ENCODE measurements around the gene SF3B4. TPM values are rescaled to one million over a fixed set of nuclear protein-coding genes. Genes with fewer than 3 reads are reported as not detected.

The SF3B4 gene
- polyA plus RNA-seq, 1 donor, result 32.3 TPM

DNA sequence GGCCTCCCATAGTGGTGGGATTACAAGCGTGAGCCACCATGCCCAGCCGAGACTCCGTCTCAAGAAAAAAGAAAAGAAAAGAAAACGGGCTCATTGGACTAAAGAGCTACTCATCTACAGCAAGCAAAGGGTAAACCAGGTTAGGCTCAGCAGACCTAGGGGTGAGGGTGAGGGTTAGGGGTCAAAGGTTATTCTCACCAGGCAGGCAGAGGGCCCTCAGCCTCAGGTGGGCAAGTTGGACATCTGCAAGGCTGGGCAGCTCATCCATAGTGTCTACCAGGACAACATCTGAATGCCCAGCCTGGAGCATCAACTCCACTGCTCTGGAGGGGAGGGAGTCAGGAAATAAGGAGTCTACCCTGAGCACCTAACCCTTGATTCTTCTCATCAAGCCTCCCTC is 5.6 kb upstream of the SF3B4 start:
- no peak for DNase-seq (ENCODE audit: low read depth)

DNA sequence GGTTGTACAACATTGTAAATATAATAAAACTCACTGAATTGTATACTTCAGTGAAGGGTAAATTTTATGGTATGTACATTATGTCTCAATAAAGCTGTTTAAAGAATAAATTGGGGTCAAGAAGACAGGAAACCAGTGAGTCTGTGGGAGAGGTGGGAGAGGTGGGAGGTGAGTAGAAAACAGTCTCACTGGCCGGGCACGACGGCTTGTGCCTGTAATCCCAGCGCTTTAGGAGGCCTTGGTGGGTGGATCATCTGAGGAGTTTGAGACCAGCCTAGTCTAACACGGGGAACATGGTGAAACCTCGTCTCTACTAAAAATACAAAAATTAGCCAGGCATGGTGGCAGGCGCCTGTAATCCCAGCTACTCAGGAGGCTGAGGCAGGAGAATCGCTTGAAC is 4.9 kb upstream of the SF3B4 start:
- DNase-seq (ENCODE audit: low read depth), result no peak

DNA sequence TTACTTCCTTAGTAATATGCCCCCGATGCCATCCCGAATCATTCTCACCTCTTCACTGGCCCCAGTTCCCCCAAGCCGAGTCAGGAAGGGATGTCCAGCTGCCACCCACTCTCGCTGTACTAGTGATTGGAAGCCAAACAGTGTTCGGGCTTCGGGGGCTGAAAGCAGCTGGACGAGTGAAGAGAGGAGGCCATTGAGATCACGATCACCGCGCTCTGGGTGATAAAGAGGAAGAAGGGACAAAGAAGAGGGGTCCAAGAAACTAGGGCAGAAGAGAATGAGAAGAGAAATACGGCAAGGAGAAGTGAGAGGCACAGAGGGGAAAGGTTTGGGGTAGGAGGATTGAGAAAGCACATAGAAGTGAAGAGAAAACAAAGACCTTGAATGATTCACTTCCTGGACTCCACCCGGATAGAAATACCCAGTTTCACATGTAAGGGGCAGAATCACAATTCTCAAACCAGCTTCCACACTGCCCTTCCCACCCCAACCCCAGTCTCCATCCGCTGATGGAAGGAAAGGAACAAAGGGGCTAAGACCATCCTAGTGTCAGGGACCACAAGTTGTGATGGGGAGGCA is 3.7 kb upstream of the SF3B4 start:
- DNase-seq (ENCODE audit: low read depth), result no peak

DNA sequence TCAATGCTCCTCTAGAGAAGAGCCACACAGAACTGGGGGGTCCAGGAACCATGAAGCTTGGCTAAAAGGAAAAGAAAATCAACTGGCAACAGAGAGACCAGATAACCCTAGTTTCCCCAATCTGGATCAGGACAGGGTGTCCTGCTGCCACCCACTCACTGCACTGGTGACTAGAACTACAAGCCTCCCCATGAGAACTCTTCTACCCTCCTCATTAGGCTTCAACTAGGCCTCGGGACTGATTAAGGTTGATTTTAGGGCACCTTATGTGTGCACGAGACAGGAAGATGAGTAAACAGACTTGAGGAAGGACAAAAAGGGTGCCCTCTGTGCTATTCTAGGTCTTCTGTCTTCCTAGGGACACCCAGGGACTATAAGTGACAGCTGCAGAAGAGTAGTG is 2.3 kb upstream of the SF3B4 start:
- no peak for DNase-seq (ENCODE audit: low read depth)

DNA sequence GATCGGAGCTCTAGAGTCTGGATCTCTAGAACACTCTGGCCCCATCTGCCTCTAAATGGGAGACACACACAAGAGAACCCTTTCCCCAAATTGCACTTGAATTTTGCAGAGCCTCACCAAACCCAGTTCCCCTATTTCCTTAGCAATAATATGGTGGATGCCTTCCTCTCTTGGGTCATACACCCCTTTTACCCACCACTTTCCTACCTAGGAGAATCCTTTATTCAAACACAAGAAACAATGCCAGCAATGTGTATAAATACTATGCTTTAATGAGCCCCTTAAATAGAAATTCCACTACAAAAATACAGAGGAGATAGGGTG is 760 bp upstream of the SF3B4 start:
- DNase-seq (ENCODE audit: low read depth), result no peak

DNA sequence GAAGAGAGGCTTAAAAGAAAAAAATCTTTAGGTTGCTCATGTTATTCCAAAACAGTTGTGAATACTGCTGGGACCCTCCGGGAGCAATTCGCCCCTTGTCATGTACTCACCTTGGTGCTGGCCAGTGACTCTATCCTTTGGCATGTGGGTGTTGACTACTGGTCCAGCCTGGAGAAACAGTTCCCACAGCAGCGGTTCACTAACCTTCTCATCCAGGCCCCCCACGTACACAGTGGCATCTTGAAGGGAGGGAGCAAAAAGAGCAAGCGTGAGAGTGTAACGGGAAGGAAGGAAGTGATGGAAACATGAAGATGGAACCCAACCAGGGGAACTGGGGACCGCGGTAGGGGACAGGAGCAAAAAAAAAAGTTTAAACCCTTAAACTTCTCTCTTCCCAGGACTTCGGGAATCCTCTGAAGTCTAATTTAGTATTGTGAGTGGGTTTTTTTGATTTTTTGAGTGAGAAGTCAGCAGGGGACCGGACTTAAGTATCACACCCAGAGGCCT is 494 bp downstream of the SF3B4 start:
- DNase-seq (ENCODE audit: low read depth), result no peak

DNA sequence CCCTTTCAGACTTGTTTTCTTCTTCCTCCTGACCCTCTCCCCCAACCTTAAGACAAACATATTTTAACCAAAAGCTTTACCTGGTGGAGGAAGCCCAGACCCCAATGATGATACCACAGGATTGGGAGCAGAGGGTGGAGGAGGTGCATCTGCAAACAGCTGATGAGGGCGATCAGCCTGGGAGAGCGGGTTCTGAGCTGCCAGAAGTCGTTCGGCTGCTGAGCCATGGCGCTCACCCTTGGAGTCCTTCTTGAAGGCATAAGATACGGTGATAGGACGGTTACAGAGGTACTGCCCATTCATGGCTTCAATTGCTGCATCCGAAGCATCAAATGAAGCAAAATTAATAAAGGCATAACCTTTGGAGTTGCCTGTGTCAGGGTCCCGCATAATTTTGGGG is 1.3 kb downstream of the SF3B4 start:
- no peak for DNase-seq (ENCODE audit: low read depth)

DNA sequence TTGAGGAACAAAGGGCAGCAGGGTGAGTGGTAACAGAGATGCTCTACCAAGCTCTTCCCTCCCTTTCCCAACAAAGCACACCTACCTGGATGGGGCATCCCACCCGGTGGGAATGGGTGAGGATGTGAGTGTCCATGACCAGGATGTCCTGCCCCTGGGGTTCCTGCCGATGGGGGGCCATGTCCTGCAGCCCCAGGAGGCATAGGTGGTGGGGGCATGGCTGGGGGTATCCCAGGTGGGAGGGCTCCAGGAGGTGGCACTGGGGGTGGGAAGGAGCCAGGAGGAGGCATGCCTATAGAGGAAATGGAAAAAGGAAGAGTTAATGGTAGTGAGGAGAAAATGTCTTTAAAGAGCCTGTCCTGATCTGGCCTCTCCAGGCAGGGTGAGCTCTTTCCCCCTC is 1.9 kb downstream of the SF3B4 start:
- DNase-seq (ENCODE audit: low read depth), result no peak

DNA sequence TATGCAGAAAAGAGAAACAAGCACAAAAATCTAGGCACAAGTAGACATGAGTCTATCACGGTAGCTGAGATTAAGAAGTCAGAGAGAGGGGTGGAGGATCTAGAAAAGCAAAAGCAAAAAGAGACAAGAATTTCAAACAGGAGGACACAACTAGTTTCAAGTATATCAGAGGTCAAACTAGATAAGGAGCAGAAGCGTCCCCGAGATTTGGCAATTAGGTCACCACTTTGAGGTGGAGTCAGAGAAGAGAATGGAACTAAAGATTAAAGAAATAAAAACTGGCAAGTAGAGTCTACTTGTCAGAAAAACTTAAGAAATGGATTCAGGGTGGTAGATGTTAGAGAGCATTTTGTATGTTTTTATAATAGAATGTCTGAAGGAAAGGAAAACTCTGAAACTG is 2.3 kb downstream of the SF3B4 start:
- DNase-seq (ENCODE audit: low read depth), result no peak

DNA sequence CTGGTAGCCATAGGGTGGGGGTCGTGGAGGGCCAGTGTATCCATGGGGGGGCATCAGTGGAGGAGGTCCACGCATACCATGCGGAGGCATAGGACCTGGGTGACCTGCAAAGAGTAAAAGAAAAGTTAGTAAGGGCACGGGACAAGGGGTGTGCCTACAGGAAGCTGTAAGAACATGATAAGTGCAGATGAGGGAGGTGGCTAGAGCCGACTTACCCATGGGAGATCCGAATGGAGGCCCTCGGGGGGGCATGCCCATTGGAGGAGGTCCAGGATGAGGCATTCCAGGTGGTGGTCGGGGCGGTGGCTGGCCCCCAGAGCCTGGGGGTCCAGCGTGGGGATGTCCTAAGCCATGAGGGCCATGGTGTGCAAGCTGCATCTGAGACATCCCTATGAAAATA is 4.0 kb downstream of the SF3B4 start:
- DNase-seq (ENCODE audit: low read depth), result no peak

DNA sequence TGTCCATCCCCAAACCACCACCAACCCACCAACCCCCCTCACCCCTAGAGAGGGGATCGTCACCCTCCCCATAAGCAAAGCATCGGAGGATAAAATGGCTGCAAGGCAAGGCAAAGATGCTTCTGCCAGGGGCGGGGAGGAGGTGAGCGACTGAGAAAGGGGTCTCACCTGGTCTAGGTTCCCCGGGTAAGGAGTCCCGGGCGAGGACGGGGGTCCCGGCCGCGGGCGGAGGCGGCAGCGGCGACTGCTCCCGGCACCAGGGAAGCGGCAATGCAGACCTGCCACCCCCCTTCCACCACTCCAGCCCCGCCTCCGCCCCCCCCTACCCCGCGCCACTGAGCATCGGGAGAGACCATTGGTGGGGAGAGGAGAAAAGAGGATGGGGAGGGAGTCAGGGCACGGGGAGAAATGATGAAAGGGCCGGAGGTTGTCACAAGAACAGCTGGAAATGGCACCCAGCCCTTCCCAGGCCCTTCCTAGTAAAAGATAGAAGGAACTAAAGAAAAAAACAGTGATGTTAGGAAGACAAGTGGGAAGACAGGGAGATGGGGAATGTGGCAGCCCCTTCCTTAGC is 9.9 kb downstream of the SF3B4 start, which contains the start of gene SV2A:
SV2A (minus strand) TSS at position 274 of the 574 bp plus-strand sequence. CDS start 4,004 bp downstream, outside the sequence.
- no peak for DNase-seq (ENCODE audit: low read depth)

DNA sequence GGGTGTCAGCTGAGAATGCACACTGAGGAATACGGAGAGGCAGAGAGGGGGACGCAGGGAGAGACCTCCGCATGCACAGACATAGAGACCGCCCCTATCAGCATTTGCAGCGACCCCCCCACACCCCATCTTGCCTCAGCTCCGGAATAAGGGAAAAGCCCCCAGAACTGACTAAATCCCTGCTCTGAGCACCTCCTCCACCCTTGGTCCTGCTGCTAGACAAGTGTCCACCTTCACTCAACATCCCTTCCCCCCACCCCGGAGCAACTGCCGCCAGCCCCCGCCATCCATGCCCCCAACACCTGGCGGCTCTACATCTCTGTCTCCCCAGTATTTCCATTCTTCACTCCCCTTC is 10.7 kb downstream of the SF3B4 start:
- no peak for DNase-seq (ENCODE audit: low read depth)

DNA sequence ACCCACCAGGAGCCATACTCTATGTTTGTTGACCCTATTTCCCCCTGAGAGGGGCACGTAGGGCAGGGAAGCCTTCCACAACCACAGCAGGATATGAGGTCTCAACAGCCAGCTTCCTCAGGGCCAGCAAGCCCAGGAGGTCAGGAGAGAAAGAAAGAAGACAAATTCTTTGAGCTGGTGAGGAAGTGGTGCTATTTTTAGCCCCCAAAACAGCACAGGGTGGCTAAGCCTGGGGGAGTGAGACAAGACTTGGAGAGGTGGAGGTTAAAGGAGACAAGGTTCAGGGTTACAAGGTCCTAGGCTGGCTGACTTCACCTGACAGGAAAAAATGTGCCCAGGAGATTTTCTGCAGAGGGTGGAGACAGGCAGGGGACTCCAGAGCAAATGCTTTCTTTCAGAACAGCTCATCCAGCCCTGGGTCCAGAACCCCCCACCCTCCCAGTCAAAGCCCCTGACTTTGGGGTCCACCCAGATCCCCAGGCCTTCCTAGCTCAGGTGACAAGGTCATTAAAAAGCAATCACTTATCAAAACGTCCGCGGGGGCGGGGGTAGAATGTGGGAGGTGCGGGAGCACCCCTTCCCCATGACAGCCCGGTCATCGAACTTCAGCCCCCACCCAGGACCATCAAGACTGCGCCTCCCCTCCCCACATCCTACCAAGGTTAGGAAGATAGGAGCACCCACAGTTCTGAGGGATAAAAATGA is 11.3 kb downstream of the SF3B4 start:
- no peak for DNase-seq (ENCODE audit: low read depth)

DNA sequence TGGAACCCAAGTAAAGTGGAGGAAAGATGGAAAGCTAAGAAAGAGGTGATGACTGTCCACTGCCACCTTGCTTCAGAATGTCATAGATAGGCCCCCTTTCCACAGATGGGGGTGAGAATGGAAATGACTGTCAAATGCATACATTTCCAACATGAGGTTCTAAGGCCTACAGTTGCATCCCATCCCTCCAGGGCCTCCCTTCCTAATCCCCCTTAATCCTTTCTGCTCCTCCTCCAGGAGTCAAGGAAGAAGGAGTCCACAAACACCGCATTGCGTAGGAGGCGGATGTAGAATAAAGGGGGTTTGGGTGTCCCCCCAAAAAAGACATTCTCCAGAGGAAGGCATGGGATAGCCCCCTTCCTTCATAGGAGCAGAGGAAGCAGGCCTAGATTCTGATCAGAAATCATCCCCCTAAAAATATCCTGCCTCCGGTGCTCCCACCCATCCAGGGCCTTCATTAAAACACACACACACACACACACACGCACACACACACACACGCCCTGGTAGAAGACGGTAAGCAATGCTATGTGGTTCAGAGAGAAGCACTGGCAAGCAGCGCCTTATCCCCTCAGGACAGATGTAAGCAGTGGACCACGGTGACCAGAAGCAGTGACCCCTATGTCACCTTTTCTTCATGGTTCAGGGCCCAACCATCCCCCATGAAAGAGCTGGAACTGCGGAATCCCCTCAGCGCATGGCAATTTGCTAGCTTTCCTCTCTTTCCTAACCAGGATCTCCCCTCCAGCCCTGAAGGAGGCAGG is 12.0 kb downstream of the SF3B4 start:
- DNase-seq (ENCODE audit: low read depth), result no peak

DNA sequence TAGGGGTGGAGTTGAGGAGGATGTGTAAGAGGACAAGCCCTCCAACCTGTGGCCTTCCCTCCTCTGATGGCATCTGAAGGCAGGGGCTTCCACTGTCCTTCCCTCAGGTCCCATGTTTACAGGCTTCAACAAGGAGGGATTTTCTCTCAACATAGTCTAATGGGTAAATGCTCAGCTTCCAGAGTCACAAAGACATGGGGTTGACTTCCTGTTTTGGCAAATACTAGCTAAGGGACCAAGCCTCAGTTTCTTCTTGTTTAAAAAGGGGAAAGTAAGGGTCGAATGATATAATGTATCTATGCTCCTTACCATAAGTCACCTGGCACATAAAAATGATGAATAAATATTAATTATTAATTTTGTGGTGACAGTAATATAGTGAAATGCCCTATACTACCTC is 13.1 kb downstream of the SF3B4 start:
- DNase-seq (ENCODE audit: low read depth), result no peak

DNA sequence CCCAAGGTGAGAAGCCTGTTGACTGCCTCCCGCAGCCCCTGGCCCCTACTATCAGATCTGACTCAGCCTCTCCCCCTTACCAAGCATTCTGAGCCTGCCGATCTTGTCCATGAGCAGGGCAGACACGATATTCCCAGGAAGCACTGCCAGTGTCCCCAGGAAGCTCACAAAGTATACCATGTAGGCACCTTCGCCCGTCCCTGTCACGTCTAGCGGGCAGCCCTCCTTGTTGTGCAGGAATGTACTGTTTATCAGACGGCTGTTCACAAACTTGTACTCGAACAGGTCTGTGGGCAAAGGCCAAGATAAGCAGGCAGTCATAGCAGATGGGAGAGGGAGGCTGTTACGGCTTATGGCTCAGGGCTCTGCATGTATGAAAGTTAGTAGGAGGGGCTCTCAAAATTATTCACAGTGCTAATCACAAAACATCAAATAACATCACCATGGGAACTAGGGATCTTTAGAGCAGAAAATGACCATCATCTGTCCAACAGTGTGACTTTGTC is 21.0 kb downstream of the SF3B4 start:
- DNase-seq (ENCODE audit: low read depth), result no peak

DNA sequence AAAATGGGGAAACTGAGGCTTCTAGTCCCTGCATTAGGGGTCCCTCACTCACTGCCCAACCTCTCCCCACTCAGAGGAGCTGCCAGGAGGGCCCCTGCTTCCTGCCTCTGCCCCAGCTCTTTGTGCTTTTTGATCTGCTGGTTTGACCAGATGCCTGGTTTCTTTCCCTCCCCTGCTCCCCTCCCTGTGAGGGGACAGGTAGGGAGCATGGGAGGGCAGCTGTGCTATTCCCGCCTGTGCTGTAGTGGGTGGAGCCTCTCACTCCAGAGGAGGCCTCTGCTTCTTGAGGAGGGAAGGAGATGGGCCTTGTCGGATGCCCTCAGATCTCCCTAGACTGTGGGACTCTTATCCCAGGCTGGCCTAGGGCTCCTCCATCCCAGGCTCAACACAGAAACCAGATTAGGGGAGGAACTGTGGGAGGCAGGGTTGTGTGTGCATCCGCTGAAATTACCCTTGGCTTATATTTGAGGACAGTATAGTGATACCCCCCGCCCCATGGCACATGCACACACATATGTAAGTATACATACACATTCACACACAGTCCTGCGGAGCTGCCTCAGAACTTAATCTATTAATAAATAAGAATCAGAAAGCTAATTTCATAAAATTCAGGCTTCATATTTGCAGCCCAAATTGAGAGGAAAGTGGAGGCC is 23.6 kb downstream of the SF3B4 start:
- no peak for DNase-seq (ENCODE audit: low read depth)

DNA sequence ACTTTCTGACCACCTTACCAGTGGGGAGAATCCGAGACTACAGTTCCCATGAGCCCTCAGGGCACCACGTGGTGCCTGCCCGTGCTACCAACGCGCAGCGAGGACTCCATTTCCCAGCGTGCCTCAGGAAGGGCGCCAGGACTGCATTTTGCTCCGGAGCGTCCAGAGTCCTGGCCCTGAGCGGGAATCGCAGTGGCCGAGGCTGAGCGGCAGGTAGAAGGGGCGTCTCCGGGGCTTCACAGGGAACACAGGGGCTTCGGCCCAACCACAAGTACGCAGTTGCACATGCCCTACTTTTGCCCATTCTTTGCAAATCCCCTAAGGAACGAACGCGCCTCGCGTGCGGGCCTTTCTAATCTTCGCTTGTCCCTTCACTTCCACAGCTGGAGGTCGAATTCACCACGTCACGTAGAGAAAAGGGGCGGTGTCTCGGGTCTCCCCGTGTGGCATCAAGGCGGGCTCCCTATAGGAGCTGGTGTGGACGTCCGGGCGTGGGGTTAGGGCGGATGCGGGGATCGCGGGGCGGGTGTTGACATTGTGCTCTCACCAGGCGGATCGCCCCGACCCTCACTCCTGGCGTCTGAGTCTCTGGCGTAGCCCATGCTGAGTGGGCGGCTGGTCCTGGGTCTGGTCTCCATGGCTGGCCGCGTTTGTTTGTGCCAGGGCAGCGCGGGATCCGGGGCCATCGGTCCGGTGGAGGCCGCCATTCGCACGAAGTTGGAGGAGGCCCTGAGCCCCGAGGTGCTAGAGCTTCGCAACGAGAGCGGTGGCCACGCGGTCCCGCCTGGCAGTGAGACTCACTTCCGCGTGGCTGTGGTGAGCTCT is 27.9 kb downstream of the SF3B4 start, which contains the start of gene BOLA1:
BOLA1 (plus strand) TSS at position 109 of the 825 bp plus-strand sequence; CDS start at position 601, 492 bp downstream.
- peak; percentile 91 for DNase-seq (ENCODE audit: low read depth)

DNA sequence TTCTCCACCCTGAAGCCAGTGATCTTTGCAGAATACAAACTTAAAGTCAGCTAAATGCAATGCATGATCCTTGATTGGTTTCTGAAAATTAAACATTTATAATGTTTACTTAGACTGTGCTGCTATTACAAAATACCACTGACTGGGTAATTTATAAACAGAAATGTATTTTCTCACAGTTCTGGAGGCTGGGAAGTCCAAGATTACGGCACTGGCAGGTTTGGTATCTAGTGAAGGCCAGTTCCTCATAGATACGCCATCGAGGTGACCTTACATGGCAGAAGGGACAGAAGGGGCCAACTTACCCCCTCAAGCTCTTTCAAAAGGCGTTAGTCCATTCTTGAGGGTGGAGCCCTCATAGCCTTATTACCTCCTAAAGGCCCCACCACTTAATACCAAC is 31.0 kb downstream of the SF3B4 start:
- DNase-seq (ENCODE audit: low read depth), result no peak

DNA sequence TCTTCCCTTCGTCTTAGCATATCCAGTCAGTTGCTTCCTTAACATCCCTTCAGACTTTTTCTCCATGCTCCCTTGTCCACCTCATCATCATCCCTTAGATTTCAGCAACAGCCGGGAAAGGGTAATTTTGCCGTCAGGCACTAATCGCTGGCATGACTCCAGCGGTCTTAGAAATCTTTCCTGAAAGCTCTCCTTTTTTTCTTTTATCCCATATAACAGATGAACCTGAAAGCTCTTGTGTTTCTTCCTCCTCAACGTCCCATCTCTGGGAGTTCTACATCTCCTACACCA is 38.7 kb downstream of the SF3B4 start:
- DNase-seq (ENCODE audit: low read depth), result peak; percentile 22

Measured in forelimb muscle (tissue), 1 donor.